Natural killer cell (primary cell): Measurements from ENCODE around the gene RGCC. TPM values are rescaled to one million over a fixed set of nuclear protein-coding genes. Genes with fewer than 3 reads are reported as not detected.

Experiments used
- ATAC-seq, 3 donors: fragments of 150-1000 bp in 2 of 3; fragments of 200-7000 bp in 1 of 3; cut with Tn5 transposase; 1 replicate in 1 of 3; 2 replicates in 2 of 3; pipeline ENCODE4 v1.10.0; 2021; ENCODE audit warnings: mild to moderate bottlenecking in 2 of 3, moderate library complexity in 2 of 3
- DNase-seq, 2 donors: peaks; one replicate each; pipeline versions ENCODE4 v3.0.0 to v3.0.0-alpha.2; 2013 to 2021; ENCODE audit warnings: mixed read lengths in 1 of 2
- H3K27ac ChIP-seq: one replicate; pipeline ENCODE4 v1.5.1; 2013; ENCODE audit warnings: mild to moderate bottlenecking, low read length
- H3K27me3 ChIP-seq: one replicate; pipeline ENCODE4 v1.6.1; 2013; ENCODE audit warnings: low read length; ENCODE audit not compliant: control insufficient read depth, insufficient read depth
- H3K36me3 ChIP-seq: one replicate; pipeline ENCODE4 v1.6.1; 2013; ENCODE audit warnings: low read length; ENCODE audit not compliant: control insufficient read depth, insufficient read depth
- H3K4me1 ChIP-seq: one replicate; pipeline ENCODE4 v1.6.1; 2013; ENCODE audit warnings: low read length; ENCODE audit not compliant: control insufficient read depth, insufficient read depth
- H3K4me3 ChIP-seq: one replicate; pipeline ENCODE4 v1.5.1; 2013; ENCODE audit warnings: low read length
- H3K9me3 ChIP-seq: one replicate; pipeline ENCODE4 v1.6.1; 2013; ENCODE audit warnings: low read length; ENCODE audit not compliant: control insufficient read depth, insufficient read depth
- H3K27ac Mint-ChIP-seq, 2 donors: one replicate each; pipeline ENCODE4 v1.8.0; 2022; ENCODE audit warnings: mild to moderate bottlenecking in 2 of 2, mixed read lengths in 2 of 2, moderate library complexity in 1 of 2
- H3K27me3 Mint-ChIP-seq, 2 donors: one replicate each; pipeline ENCODE4 v1.8.0; 2022; ENCODE audit warnings: low read depth in 2 of 2, mixed read lengths in 2 of 2
- H3K36me3 Mint-ChIP-seq: one replicate; pipeline ENCODE4 v1.8.0; 2022; ENCODE audit warnings: mixed read lengths
- H3K4me1 Mint-ChIP-seq, 2 donors: one replicate each; pipeline ENCODE4 v1.8.0; 2022; ENCODE audit warnings: mixed read lengths in 2 of 2
- H3K4me3 Mint-ChIP-seq: one replicate; pipeline ENCODE4 v1.8.0; 2022; ENCODE audit warnings: mild to moderate bottlenecking, moderate library complexity, mixed read lengths
- H3K9me3 Mint-ChIP-seq, 2 donors: one replicate each; pipeline ENCODE4 v1.8.0; 2022; ENCODE audit warnings: mixed read lengths in 2 of 2
- WGBS: methylation state at CpG from one replicate; pipeline ENCODE4 v1.1.7; 2013; ENCODE audit warnings: missing lambda C conversion rate; ENCODE audit not compliant: insufficient coverage; 5-methylcytosine and 5-hydroxymethylcytosine counted together
- intact Hi-C: fragments of 100-400 bp; cut with micrococcal nuclease; formaldehyde crosslinking; loops from one replicate; pipeline ENCODE4 v1.14.2; 2022
- total RNA-seq, 4 donors: library from RNA; stranded (reverse); fragments of 120-200 nt in 1 of 4; gene quantifications; one replicate each; pipeline versions ENCODE4 v1.2.3 to v1.2.4, GENCODE V29; 2013 to 2022
- TF ChIP-seq, protein P1 (sequence below): fragments of 200-600 bp; IDR thresholded peaks from one replicate; pipeline ENCODE4 v1.8.0; 2022; ENCODE audit warnings: antibody characterized with exemption

Gene RGCC
- total RNA-seq, 3 donors from 2014 or later (not counting 1 experiment from before 2014, with no cell fraction given), result 61.7 to 306 (median 85.4) TPM

- TF ChIP-seq, protein P1, sequence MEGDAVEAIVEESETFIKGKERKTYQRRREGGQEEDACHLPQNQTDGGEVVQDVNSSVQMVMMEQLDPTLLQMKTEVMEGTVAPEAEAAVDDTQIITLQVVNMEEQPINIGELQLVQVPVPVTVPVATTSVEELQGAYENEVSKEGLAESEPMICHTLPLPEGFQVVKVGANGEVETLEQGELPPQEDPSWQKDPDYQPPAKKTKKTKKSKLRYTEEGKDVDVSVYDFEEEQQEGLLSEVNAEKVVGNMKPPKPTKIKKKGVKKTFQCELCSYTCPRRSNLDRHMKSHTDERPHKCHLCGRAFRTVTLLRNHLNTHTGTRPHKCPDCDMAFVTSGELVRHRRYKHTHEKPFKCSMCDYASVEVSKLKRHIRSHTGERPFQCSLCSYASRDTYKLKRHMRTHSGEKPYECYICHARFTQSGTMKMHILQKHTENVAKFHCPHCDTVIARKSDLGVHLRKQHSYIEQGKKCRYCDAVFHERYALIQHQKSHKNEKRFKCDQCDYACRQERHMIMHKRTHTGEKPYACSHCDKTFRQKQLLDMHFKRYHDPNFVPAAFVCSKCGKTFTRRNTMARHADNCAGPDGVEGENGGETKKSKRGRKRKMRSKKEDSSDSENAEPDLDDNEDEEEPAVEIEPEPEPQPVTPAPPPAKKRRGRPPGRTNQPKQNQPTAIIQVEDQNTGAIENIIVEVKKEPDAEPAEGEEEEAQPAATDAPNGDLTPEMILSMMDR, result no peak
- WGBS, result 98% methylated on average over 22 of the region's 22 CpGs
Measured at GRCh38 chr13:41454170-41454569, 3.2 kb upstream of the RGCC start.

DNA sequence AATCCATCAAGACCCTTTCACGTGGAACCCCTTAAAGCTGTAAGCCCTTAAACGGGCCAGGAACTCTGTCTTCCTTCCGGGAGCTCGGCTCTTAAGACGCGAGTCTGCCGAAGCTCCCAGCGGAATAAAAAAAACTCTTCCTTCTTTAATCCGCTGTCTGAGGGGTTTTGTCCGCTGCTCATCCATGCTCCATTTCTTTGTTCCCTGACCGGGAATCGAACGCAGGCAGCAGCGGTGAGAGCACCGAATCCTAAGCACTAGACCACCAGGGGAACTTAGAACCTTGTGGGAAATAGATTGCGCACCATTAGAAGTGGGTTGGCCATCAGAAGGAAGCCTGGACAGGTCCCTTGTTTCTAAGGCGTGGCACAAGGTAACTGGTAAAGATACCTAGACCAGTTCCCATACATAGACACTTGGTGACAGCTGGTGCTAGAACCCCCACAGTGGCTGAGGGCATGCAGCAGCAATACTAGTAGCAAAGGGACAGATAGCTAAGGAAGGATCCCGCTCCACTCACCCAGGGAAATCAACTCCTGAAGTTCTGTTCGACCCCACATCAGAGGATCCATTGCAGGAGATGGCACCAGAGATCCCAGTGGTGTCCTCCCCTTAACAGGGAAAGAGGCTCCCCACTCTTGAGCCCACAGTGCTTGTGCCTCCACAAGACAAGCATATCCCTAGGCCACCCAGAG is 1.5 kb upstream of the RGCC start:
- peaks cover 0 to 6% of the 10 kb centered on the region in 2 donors for H3K27me3 Mint-ChIP-seq
- TF ChIP-seq, protein P1, result no peak
- WGBS, result 74% methylated on average over 19 of the region's 19 CpGs

More at GRCh38 chr13:41454170-41454569, 3.2 kb upstream of the RGCC start:
- H3K27ac Mint-ChIP-seq, result no peak overlapping the region
- H3K27me3 ChIP-seq, result peaks cover 2% of the 10 kb centered on the region
- H3K27me3 Mint-ChIP-seq, result peaks cover 0 to 6% of the 10 kb centered on the region in 2 donors
- no peak overlapping the region for H3K4me3 ChIP-seq
- ATAC-seq (no peak), DNase-seq (peak in 1 of 2 donors; percentile 10)
- H3K9me3 ChIP-seq, result no peaks in the 10 kb centered on the region
- H3K36me3 Mint-ChIP-seq, result no peaks in the 10 kb centered on the region
- peaks cover 19% of the 10 kb centered on the region for H3K4me1 ChIP-seq
- no peak overlapping the region for H3K4me3 Mint-ChIP-seq
- intact Hi-C loops, result loop anchor here (10.0 kb wide), 1 partner anchor 361 kb away; no protein-coding TSS in a partner anchor
- no peaks in the 10 kb centered on the region for H3K9me3 Mint-ChIP-seq
- H3K27ac ChIP-seq, result no peak overlapping the region
- peaks cover 10 to 14% of the 10 kb centered on the region in 2 donors for H3K4me1 Mint-ChIP-seq
- H3K36me3 ChIP-seq, result no peaks in the 10 kb centered on the region

GRCh38 chr13:41457589-41458186 is 338 bp downstream of the RGCC start:
- peaks cover 28% of the 10 kb centered on the region for H3K4me1 ChIP-seq
- peaks cover 34 to 36% of the 10 kb centered on the region in 2 donors for H3K4me1 Mint-ChIP-seq
- H3K9me3 ChIP-seq, result no peaks in the 10 kb centered on the region
- no peaks in the 10 kb centered on the region for H3K36me3 ChIP-seq
- ATAC-seq (peak in 2 of 3 donors; percentile 1 to 2), DNase-seq (peak; percentile 35 to 63)
- peaks cover 2% of the 10 kb centered on the region for H3K27me3 ChIP-seq
- peak overlapping the region; percentile 58 to 94 for H3K27ac Mint-ChIP-seq
- H3K9me3 Mint-ChIP-seq, result no peaks in the 10 kb centered on the region
- intact Hi-C loops, result loop anchor here (1.0 to 10.0 kb wide), 2 partner anchors 8 to 357 kb away; no protein-coding TSS in a partner anchor
- H3K36me3 Mint-ChIP-seq, result no peaks in the 10 kb centered on the region
- peak overlapping the region; percentile 85 for H3K4me3 Mint-ChIP-seq
- H3K4me3 ChIP-seq, result peak overlapping the region; percentile 76
- H3K27me3 Mint-ChIP-seq, result peaks cover 0 to 6% of the 10 kb centered on the region in 2 donors
- TF ChIP-seq, protein P1, result no peak
- under 1% methylated on average over 56 of the region's 56 CpGs for WGBS
- peak overlapping the region; percentile 34 for H3K27ac ChIP-seq

More for the DNA sequence above, 1.5 kb upstream of the RGCC start:
- Histone ChIP-seq H3K4me3 (no peak overlapping the region), H3K9me3 (no peaks in the 10 kb centered on the region), H3K36me3 (no peaks in the 10 kb centered on the region), H3K27ac (no peak overlapping the region), H3K27me3 (peaks cover 2% of the 10 kb centered on the region), H3K4me1 (peaks cover 21% of the 10 kb centered on the region)
- intact Hi-C loops, result loop anchor here (10.0 kb wide), 1 partner anchor 359 kb away; no protein-coding TSS in a partner anchor
- peak in 1 of 2 donors; percentile 41 for DNase-seq
- Mint-ChIP-seq H3K9me3 (no peaks in the 10 kb centered on the region), H3K27ac (peak overlapping the region; percentile 67 to 94), H3K4me1 (peaks cover 24 to 29% of the 10 kb centered on the region in 2 donors), H3K36me3 (no peaks in the 10 kb centered on the region), H3K4me3 (peak overlapping the region; percentile 69)
- ATAC-seq, result no peak
